Left cardiac atrium (tissue), 4 donors: Measurements from ENCODE around the gene ALG1L2. TPM values are rescaled to one million over a fixed set of nuclear protein-coding genes. Genes with fewer than 3 reads are reported as not detected.
"Not testable (repeated sequence)": the region's sequence is repeated elsewhere in the genome, so short reads cannot be mapped to it uniquely, and the experiment has no call there.

Source experiments
- ATAC-seq, 2 donors: fragments of 200-7000 bp; cut with Tn5 transposase; one replicate each; pipeline ENCODE4 v1.9.1; 2020; ENCODE audit warnings: mild to moderate bottlenecking in 2 of 2, moderate library complexity in 2 of 2
- DNase-seq: peaks from one replicate; pipeline ENCODE4 v3.0.0-alpha.2; 2020
- intact Hi-C, 2 donors: fragments of 100-400 bp; cut with DNase I; formaldehyde crosslinking; loops; one replicate each; pipeline versions ENCODE4 v1.14.1 to v1.15.1; 2022 to 2023
- long read RNA-seq: library from polyadenylated mRNA; unstranded; transcript quantifications from one replicate; pipeline ENCODE4 v2.0.0, GENCODE V29; 2021
- total RNA-seq, 2 donors: library from RNA; stranded (reverse); fragmentation: NEBNext Ultra II Directional; extraction: Animal tissue kit (Norgen Biotek cat#: 25700); gene quantifications; one replicate each; pipeline ENCODE4 v1.2.1, GENCODE V29; 2021
- donor health status: DM: no; HTN: yes; CAD: no.
- donor health status: DM: no; HTN: yes; CAD: no; lungs with severe emphysema.
- donor health status: DM: yes; HTN: yes; CAD: no.
- donor health status: Dilated cardiomyopathy.

ALG1L2 gene, protein sequence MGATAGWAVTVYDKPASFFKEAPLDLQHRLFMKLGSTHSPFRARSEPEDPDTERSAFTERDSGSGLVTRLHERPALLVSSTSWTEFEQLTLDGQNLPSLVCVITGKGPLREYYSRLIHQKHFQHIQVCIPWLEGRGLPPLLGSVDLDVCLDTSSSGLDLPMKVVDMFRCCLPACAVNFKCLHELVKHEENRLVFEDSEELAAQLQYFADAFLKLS
- under 1 TPM in 1 of 2 donors, not detected in 1; 0.68 TPM for total RNA-seq
- long read RNA-seq, partial matches to known transcripts: 0 of 1 reads
- long read RNA-seq, other reads (novel, unspliced or antisense): 1 of 1 reads

DNA sequence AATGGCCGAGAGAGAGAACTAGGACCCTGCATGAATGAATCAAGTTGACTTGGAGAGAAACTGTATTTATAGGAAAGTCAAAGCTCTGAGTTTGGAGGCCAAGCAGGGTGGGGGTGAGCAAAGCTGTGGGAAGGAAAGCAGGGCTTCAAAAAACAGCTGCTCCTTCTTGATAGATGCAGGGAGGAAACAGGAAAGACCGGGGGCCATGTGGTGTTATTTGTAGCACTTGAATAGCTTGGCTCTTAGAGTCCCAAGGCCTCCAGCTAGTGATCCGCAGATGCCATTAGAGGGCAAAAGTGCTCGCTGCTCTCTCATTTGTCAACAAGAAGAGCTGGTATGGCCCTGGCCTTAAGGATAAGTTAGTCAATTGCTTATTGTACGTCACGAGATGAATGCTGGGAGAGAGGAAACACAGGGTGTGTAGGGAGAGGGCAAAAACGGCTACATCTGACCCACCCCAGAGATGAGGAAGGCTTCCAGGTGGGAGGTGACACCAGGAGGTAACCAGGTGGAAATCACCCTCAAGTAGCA, at the start of gene ALG1L2:
Gene ALG1L2, plus strand, starts transcription at position 481 of the 531 bp plus-strand sequence. CDS start 186 bp downstream, outside the sequence.
- DNase-seq (no peak), ATAC-seq (peak in 1 of 2 donors; percentile 34)
- intact Hi-C loops: no loop called here

DNA sequence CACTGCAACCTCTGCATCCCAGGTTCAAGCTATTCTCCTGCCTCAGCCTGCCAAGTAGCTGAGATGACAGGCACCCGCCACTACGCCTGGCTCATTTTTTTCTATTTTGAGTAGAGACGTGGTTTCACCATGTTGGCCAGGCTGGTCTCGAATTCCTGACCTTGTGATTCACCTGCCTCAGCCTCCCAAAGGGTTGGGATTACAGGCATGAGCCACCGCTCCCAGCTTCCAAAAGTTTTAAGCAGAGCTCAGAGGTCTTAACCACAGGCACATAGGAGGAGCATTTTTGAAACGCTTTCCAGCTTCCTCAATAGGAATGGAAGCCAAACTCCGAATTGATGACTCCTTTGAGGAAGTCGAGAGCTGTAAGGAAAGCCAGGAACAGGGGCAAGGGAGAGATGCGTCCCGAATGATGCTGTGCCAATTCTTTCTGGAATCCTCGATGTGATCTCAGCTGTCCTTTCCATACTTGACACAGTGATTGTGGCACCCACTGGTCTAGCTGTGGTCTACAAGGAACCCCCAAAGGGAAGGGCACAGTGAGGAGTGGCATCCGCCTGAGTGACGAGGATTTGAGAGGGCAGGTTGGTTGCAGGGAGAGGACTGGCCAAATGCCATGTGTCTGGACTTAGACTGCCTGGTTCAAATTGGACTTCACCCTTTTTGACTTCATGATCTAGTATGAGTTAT, 44.4 kb upstream of the ALG1L2 start:
- DNase-seq, ATAC-seq, intact Hi-C loops: not testable (repeated sequence)

- ATAC-seq, DNase-seq, intact Hi-C loops: not testable (repeated sequence)
These were observed 38.9 kb upstream of the ALG1L2 start for GRCh38 chr3:130042736-130043135.

- DNase-seq, ATAC-seq, intact Hi-C loops: not testable (repeated sequence)
These were observed 38.0 kb upstream of the ALG1L2 start for GRCh38 chr3:130043658-130044057.

GRCh38 chr3:130044370-130044769, 37.3 kb upstream of the ALG1L2 start:
- ATAC-seq: no peak
- DNase-seq: no peak
- intact Hi-C loops: no loop called here

- ATAC-seq (no peak), DNase-seq (no peak)
- intact Hi-C loops: no loop called here
These were observed 32.9 kb upstream of the ALG1L2 start for GRCh38 chr3:130048726-130049125.

DNA sequence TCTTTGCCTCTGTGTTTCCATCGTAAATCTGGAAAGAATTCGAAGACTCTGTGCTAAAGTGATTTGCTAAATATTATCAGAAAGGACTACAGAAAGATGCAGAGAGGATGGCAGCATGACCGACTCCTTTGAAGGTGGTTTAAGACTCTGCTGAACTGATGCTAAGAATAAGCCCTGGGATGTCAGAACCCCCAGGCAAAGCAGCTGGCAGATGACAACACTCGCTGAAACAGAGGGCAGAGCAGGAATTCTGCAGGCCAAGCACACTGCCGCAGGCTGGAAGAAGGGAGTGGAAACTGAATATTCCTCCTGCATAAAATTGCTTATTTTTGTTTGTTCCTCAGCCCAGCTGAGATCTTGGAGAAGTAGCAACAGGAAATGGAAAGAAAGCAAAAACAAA, 29.3 kb upstream of the ALG1L2 start:
- ATAC-seq, DNase-seq, intact Hi-C loops: not testable (repeated sequence)

GRCh38 chr3:130052965-130053364, 28.7 kb upstream of the ALG1L2 start:
- intact Hi-C loops, DNase-seq, ATAC-seq: not testable (repeated sequence)

DNA sequence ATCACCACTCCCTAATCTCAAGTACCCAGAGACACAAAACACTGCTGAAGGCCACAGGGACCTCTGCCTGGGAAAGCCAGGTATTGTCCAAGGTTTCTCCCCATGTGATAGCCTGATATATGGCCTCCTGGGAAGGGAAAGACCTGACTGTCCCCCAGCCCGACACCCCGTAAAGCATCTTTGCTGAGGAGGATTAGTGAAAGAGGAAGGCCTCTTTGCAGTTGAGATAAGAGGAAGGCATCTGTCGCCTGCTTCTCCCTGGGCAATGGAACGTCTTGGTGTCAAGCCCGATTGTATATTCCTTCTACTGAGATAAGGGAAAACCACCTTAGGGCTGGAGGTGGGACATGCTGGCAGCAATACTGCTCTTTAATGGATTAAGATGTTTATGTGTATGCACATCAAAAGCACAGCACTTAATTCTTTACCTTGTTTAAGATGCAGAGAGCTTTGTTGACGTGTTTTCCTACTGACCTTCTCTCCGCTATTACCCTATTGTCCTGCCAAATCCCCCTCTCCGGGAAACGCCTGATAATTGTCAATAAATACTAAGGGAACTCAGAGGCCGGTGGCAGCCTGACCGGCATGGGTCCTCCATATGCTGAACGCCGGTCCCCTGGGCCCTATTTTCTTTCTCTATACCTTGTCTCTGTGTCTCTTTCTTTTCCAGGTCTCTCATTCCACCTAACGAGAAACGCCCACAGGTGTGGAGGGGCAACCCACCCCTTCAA, 23.9 kb upstream of the ALG1L2 start:
- intact Hi-C loops, DNase-seq, ATAC-seq: not testable (repeated sequence)

- not testable (repeated sequence) for DNase-seq, ATAC-seq
These were observed 23.4 kb upstream of the ALG1L2 start for GRCh38 chr3:130058267-130058657.

DNA sequence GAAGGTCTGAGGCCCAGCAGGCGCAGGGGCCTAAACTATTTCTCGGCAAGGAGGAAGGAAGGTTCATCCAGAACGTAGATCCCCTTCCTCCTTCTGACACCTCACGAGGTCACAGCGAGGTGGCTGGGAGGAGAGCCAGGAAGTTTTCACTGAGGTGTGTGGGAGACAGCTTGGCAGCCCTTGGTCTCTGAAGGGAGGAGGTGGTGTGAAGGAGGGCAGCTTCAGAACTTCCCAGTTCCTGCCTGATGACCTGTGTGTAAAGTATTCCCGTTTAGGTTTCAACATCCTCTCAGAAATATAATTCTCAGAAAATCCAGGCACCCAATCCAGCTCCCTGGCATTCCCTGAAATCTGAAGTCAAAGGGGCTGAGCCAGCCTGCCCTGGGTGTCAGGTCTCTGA, 22.9 kb upstream of the ALG1L2 start:
- peak in 1 of 2 donors; percentile 68 for ATAC-seq
- DNase-seq, intact Hi-C loops: not testable (repeated sequence)

More at GRCh38 chr3:130058267-130058657, 23.4 kb upstream of the ALG1L2 start:
- intact Hi-C loops: not testable (repeated sequence)

DNA sequence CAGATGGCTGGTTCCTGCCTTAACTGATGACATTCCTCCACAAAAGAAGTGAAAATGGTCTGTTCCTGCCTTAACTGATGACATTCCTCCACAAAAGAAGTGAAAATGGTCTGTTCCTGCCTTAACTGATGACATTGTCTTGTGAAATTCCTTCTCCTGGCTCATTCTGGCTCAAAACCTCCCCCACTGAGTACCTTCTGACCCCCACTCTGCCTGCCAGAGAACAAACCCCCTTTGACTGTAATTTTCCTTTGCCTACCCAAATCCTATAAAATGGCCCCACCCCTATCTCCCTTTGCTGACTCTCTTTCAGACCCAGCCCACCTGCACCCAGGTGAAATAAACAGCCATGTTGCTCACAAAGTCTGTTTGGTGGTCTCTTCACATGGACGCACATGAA, 22.5 kb upstream of the ALG1L2 start:
- ATAC-seq, DNase-seq, intact Hi-C loops: not testable (repeated sequence)

DNA sequence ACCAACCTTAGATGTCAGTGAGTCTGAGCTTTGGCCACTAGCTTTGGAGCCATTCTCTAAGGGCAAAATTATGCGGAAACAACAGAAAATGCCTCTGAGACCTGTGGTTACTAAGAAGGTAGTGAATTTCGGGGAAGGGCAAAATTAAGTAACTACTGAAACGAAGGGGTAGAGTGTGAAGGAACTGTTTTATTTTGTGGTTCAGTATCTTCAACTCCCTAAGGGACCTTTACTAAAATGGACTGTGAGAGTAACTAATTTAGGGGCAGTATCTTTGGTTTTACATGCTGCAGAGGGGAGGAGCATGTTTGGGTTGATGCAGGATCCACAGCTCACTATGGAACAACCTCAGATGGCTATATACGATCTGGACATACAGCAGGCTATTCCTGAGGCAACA, 8.0 kb upstream of the ALG1L2 start:
- intact Hi-C loops: no loop called here
- no peak for ATAC-seq

DNA sequence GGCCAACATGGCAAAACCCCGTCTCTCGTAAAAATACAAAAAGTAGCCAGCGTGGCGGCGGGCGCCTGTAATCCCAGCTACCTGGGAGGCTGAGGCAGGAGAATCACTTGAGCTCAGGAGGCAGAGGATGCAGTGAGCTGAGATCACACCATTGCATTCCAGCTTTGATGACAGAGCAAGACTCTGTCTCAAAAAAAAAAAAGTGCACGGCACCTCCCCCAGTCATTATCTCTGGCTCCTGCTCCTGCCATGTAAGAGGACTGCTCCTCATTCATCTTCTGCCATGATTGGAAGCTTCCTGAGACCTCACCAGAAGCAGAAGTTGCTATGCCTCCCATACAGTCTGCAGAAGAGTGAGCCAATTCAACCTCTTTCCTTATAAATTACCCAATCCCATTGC, 4.0 kb upstream of the ALG1L2 start:
- ATAC-seq (no peak), DNase-seq (no peak)
- intact Hi-C loops: no loop called here

More for the DNA sequence above, 8.0 kb upstream of the ALG1L2 start:
- DNase-seq: no peak

- DNase-seq, intact Hi-C loops, ATAC-seq: not testable (repeated sequence)
These were observed 1.9 kb downstream of the ALG1L2 start for GRCh38 chr3:130083363-130084090.

- intact Hi-C loops: no loop called here
- DNase-seq: no peak
- ATAC-seq: no peak
These were observed 2.9 kb downstream of the ALG1L2 start for GRCh38 chr3:130084436-130084980.

GRCh38 chr3:130085881-130086280, 4.2 kb downstream of the ALG1L2 start:
- intact Hi-C loops: no loop called here
- no peak for DNase-seq
- no peak for ATAC-seq

DNA sequence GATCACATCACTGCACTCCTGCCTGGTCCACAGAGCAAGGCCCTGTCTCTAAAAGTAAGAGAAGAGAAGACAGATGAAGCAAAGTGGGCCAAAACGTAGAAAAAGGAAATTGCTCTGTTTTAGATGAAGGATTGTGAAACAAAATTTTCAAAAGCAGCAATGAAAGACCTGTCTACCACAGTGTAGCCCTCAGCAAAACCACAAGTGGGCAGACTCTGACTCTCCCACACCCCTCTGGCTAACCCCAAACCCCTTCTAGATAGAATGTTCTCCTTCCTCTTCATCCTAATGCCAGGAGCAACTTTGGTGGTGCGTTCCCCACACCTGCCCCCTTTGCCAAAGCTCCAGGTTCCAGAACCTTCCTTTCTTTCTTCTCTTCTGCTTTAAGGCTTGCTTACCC, 5.0 kb downstream of the ALG1L2 start:
- ATAC-seq, intact Hi-C loops, DNase-seq: not testable (repeated sequence)
